Loucy (cell line): ENCODE measurements around the gene SELENOP.

Experiments used
- CTCF ChIP-seq: fragments of 200-600 bp; sonication (generic); conservative IDR thresholded peaks from 2 replicates; pipeline ENCODE4 v1.5.1; 2014; ENCODE audit warnings: mild to moderate bottlenecking, antibody characterized with exemption, low read length
- EZH2phosphoT487 ChIP-seq: fragments of 200-600 bp; IDR thresholded peaks from 2 replicates; pipeline ENCODE4 v1.6.1; 2018; ENCODE audit warnings: antibody characterized with exemption, mild to moderate bottlenecking, moderate library complexity, borderline replicate concordance

- TF ChIP-seq CTCF = no peak
- TF ChIP-seq EZH2phosphoT487 = no peak
Observed at GRCh38 chr5:42822548-42822947, 10.9 kb upstream of the SELENOP start.
